ENCODE results near the gene ATP5ME.
"Not testable (repeated sequence)": the region's sequence is repeated elsewhere in the genome, so short reads cannot be mapped to it uniquely, and the experiment has no call there.

The ATP5ME gene

GRCh38 chr4:704971-705277, 30.8 kb upstream of the ATP5ME start:
- no peak for DNase-seq

- DNase-seq: no peak
Observed at GRCh38 chr4:704198-704891, 30.3 kb upstream of the ATP5ME start.

- DNase-seq: no peak
Observed at GRCh38 chr4:703336-704197, 29.5 kb upstream of the ATP5ME start.

- DNase-seq: no peak
Observed at GRCh38 chr4:702618-703048, 28.6 kb upstream of the ATP5ME start.

- DNase-seq: no peak
Observed at GRCh38 chr4:700587-701264, 26.6 kb upstream of the ATP5ME start.

GRCh38 chr4:699816-700580, 25.9 kb upstream of the ATP5ME start:
- no peak for DNase-seq

- not testable (repeated sequence) for DNase-seq
Observed at GRCh38 chr4:694341-694940, 20.4 kb upstream of the ATP5ME start.

- DNase-seq: no peak
Observed at GRCh38 chr4:692771-693554, 18.9 kb upstream of the ATP5ME start.

GRCh38 chr4:689723-690122, 15.6 kb upstream of the ATP5ME start:
- DNase-seq: no peak

GRCh38 chr4:688854-689681, 15.0 kb upstream of the ATP5ME start, which contains the start of gene SLC49A3:
SLC49A3 (minus strand) TSS chr4:689151; CDS start chr4:689127, 24 bp downstream.
- no peak for DNase-seq

- no peak for DNase-seq
Observed at GRCh38 chr4:687971-688853, 14.1 kb upstream of the ATP5ME start.

GRCh38 chr4:687048-687970, 13.2 kb upstream of the ATP5ME start:
- no peak for DNase-seq

GRCh38 chr4:686413-687040, 12.5 kb upstream of the ATP5ME start:
- DNase-seq: no peak

- no peak for DNase-seq
Observed at GRCh38 chr4:685679-686412, 11.8 kb upstream of the ATP5ME start.

- no peak for DNase-seq
Observed at GRCh38 chr4:684623-685327, 10.7 kb upstream of the ATP5ME start.

GRCh38 chr4:683982-684622, 10.0 kb upstream of the ATP5ME start:
- DNase-seq: no peak
